HPDE6-E6E7 (cell line): ENCODE measurements around the gene GALNT17.

Experiments
- DNase-seq: peaks from one replicate; pipeline ENCODE4 v3.0.0; 2011; ENCODE audit warnings: missing footprints; ENCODE audit errors: extremely low spot score

GALNT17 gene

GRCh38 chr7:71338866-71339265 is 206.9 kb downstream of the GALNT17 start:
- DNase-seq: no peak

GRCh38 chr7:71339924-71340323 is 208.0 kb downstream of the GALNT17 start:
- no peak for DNase-seq

GRCh38 chr7:71342202-71342601 is 210.3 kb downstream of the GALNT17 start:
- no peak for DNase-seq

DNA sequence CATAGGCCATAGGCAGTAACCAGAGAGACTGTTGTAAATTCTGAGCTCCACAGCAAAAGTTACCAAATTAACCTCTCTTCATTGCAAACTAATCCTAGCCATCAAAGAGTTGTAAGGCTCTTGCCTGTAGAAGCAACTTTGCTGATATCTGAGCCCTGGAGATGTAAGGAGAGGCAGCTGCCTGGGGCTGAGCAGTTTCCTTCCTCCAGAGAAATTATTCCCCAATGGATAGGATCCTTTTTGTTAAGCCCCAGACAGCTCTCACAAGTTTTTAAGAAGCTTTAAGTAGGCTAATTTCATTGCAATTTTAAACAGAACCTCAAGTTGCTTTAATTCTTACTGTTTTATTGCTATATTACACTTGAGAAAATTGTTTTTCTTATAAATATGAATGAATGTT is 211.1 kb downstream of the GALNT17 start:
- DNase-seq: no peak

GRCh38 chr7:71343892-71344291 is 211.9 kb downstream of the GALNT17 start:
- no peak for DNase-seq

- no peak for DNase-seq
Measured at GRCh38 chr7:71345117-71345884, 213.4 kb downstream of the GALNT17 start.

GRCh38 chr7:71348821-71349681 is 217.1 kb downstream of the GALNT17 start:
- no peak for DNase-seq

DNA sequence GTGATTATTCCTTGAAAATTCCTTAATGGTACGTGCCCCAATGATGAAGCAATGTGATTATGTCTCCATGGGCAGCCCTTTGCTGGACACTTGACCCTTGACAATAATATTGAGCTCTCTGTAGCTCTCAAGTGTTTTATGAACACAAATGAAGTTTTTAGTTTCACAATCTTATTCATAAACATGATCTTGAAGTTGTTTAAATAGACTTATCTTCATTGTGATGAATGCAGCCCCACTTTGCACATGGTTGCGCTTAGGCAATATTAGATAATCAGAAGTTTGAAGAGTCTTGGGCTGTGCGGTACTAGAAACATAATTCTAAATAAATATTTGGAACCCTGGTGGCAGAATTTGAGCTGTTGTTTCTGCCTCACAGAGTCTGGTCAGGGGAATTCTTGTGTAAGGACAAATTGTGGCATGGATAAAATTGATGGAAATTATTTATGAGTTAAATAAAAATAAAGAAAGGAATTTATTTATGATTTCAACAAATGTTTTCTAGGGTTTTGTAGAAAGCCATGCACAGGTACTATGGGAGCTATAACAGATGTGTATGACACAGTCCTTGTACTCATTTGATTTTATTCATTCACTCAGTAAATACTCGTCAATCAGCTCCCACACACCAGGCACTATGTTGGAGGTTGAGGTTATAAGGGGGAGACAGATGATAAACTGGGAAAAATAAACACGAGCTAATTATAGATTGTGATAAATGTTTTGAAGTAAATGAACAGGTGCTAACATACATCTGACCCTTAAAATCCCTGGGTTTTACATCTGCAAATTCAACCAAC is 217.9 kb downstream of the GALNT17 start:
- DNase-seq: no peak

- DNase-seq: no peak
Measured at GRCh38 chr7:71350680-71351079, 218.7 kb downstream of the GALNT17 start.

DNA sequence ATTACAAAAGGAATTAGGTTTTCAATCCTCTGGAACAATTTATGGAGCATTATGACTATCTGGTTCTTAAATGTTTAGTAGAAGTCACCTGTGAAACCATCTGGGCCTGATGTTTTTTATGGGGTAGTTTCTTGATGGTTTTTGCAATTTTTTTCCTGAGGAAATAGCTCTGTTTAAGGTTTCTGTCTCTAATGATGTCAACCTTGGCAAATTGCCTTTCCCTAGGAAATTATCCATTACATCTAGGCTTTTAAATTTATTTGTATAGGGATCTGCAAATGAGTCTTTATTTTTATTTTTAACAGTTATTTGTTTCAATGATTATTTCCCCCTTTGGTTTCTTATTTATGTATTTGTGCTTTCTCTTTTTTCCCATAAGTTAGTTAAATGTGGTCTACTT is 222.8 kb downstream of the GALNT17 start:
- DNase-seq: no peak

GRCh38 chr7:71361451-71362032 is 229.6 kb downstream of the GALNT17 start:
- DNase-seq: no peak

GRCh38 chr7:71362240-71362639 is 230.3 kb downstream of the GALNT17 start:
- DNase-seq: no peak

GRCh38 chr7:71363223-71363622 is 231.3 kb downstream of the GALNT17 start:
- DNase-seq: no peak

- DNase-seq: no peak
Measured at GRCh38 chr7:71363627-71364026, 231.7 kb downstream of the GALNT17 start.

- DNase-seq: no peak
Measured at GRCh38 chr7:71364551-71364950, 232.6 kb downstream of the GALNT17 start.

DNA sequence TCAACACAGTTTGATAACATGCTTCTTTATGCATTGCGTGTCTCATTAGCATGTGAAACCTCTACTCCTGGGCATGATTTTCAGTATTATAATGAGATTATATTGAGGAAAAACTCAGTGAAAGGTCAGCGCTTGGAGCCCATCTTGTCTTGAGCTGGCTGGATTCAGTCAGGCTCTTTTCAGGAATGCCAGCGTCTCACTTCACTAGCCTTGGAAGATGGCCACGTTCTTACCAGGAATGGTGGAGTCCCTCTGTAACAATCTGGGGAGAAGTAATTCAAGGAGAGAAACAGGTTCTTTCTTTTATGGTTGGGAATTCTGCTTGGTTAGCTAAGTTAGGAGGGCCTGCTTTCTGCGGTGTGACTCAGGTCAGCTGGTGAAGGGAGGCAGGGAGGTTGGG is 241.0 kb downstream of the GALNT17 start:
- no peak for DNase-seq

DNA sequence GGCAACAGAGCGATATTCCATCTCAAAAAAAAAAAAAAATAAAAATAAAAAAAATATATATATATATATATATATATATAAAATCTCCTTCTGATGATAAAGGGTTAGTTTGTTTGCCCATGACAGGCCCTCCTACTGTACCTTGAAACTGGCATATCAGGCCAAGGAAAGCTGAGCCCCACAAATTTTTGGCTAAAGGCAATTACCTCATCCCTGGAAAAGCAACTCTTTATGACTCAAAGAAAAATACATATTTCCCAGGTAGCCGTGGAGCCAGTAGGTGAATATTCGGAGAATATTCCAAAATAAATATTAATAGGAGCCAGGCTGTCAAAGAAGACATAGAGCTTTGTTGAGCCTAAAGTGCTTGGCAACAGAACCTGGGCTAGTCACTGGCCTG is 245.1 kb downstream of the GALNT17 start:
- DNase-seq: no peak

- DNase-seq: no peak
Measured at GRCh38 chr7:71377469-71377868, 245.5 kb downstream of the GALNT17 start.

GRCh38 chr7:71384094-71384493 is 252.2 kb downstream of the GALNT17 start:
- no peak for DNase-seq

- DNase-seq: no peak
Measured at GRCh38 chr7:71385330-71385729, 253.4 kb downstream of the GALNT17 start.

GRCh38 chr7:71386152-71386785 is 254.3 kb downstream of the GALNT17 start:
- no peak for DNase-seq
